K562 (cell line): ENCODE data around the gene DOLPP1. TPM values are rescaled to one million over a fixed set of nuclear protein-coding genes. Genes with fewer than 3 reads are reported as not detected.

Experiments
- ATAC-seq: fragments of 200-7000 bp; cut with Tn5 transposase; 3 replicates; pipeline ENCODE4 v1.9.1; 2020; ENCODE audit warnings: moderate library complexity
- BruUV-seq: library from RNA; stranded (reverse); fragments of 400-500 nt; replicated peaks from 2 replicates; lab custom pipeline; 2021; lab: Mats Ljungman, UMichigan
- CTCF ChIA-PET: fragments of 300-600 bp; formaldehyde crosslinking; extraction: SDS; loops from one replicate; lab custom pipeline; 2021; ENCODE audit warnings: low intra/inter-chr PET ratio; lab: Yijun Ruan, JAX
- POLR2A ChIA-PET: fragments of 300-600, 350-650 bp; sonication (Branson Sonifier 250); formaldehyde crosslinking; extraction: SDS; loops from one replicate; lab custom pipeline; 2021; ENCODE audit warnings: antibody characterized with exemption, inconsistent platforms; lab: Yijun Ruan, JAX
- DNase-seq, 4 experiments: peaks; one replicate each; pipeline versions ENCODE4 v3.0.0 to v3.0.0-alpha.2; 2011 to 2018; ENCODE audit warnings: low spot score in 3 of 4, mixed read lengths in 3 of 4; ENCODE audit errors: extremely low read depth in 1 of 4
- FAIRE-seq: peaks from 2 replicates; lab custom pipeline; 2011; peaks lifted over from hg19 to GRCh38; lab: Jason Lieb, UNC
- H2AFZ ChIP-seq: 2 replicates; pipeline ENCODE4 v1.6.0; 2011; ENCODE audit warnings: low read depth, low read length, control low read depth, inconsistent platforms
- H3K27ac ChIP-seq: fragments of 200-600 bp; 3 replicates; pipeline ENCODE4 v1.8.0; 2011; ENCODE audit warnings: low read depth, mild to moderate bottlenecking, control low read depth, inconsistent platforms, low read length, moderate library complexity, mixed read lengths; ENCODE audit errors: extremely low read depth
- H3K27me3 ChIP-seq, 2 experiments: fragments of 300-600 bp in 1 of 2; 2 replicates in 1 of 2; 3 replicates in 1 of 2; pipeline versions ENCODE4 v1.6.0 to v1.8.0; 2011; ENCODE audit warnings: inconsistent platforms in 2 of 2, low read length in 2 of 2, mild to moderate bottlenecking in 1 of 2, mixed read lengths in 1 of 2, moderate library complexity in 1 of 2; ENCODE audit not compliant: control insufficient read depth in 2 of 2, insufficient read depth in 2 of 2
- H3K36me3 ChIP-seq: fragments of 300-600 bp; 3 replicates; pipeline ENCODE4 v1.8.0; 2011; ENCODE audit warnings: mild to moderate bottlenecking, low read length, inconsistent platforms; ENCODE audit not compliant: control insufficient read depth, insufficient read depth
- H3K4me1 ChIP-seq, 2 experiments: fragments of 200-600 bp in 1 of 2; replicated peaks in 1 of 2; 2 replicates in 1 of 2; 3 replicates in 1 of 2; pipeline versions ENCODE4 v1.5.1 to v1.8.0; 2011; ENCODE audit warnings: inconsistent platforms in 2 of 2, low read length in 2 of 2, mild to moderate bottlenecking in 1 of 2, mixed read lengths in 1 of 2, moderate library complexity in 1 of 2; ENCODE audit not compliant: control insufficient read depth in 2 of 2, insufficient read depth in 2 of 2
- H3K4me2 ChIP-seq: 2 replicates; pipeline ENCODE4 v1.6.1; 2011; ENCODE audit warnings: low read length, control low read depth, inconsistent platforms, mixed read lengths; ENCODE audit not compliant: insufficient read depth
- H3K4me3 ChIP-seq: fragments of 200-600 bp; sonication (generic), shearing (Covaris generic); 2 replicates; pipeline ENCODE4 v1.5.1; 2016; ENCODE audit warnings: control low read depth, inconsistent platforms
- H3K79me2 ChIP-seq: fragments of 200-600 bp; 3 replicates; pipeline ENCODE4 v1.8.0; 2011; ENCODE audit warnings: low read length, inconsistent platforms; ENCODE audit not compliant: control insufficient read depth, insufficient read depth
- H3K9ac ChIP-seq, 2 experiments: 2 replicates each; pipeline versions ENCODE4 v1.6.0 to v1.6.1; 2011; ENCODE audit warnings: low read depth in 2 of 2, low read length in 2 of 2, control low read depth in 1 of 2, inconsistent platforms in 1 of 2, mild to moderate bottlenecking in 1 of 2, mixed read lengths in 1 of 2; ENCODE audit not compliant: insufficient read depth in 1 of 2
- H3K9me1 ChIP-seq: one replicate; pipeline ENCODE4 v1.6.0; 2011; ENCODE audit warnings: inconsistent platforms, mild to moderate bottlenecking, low read length, moderate library complexity; ENCODE audit not compliant: control insufficient read depth, insufficient read depth
- H3K9me3 ChIP-seq: replicated peaks from 2 replicates; pipeline ENCODE4 v1.5.1; 2011; ENCODE audit warnings: low read depth, low read length, inconsistent platforms; ENCODE audit not compliant: control insufficient read depth, insufficient read depth
- H4K20me1 ChIP-seq: replicated peaks from 2 replicates; pipeline ENCODE4 v1.6.1; 2011; ENCODE audit warnings: low read length, inconsistent platforms, mixed read lengths; ENCODE audit not compliant: control insufficient read depth, insufficient read depth
- EP400 ChIP-seq: fragments of 450-650 bp; IDR thresholded peaks from 2 replicates; pipeline ENCODE4 v1.6.1; 2017; ENCODE audit warnings: antibody characterized with exemption, mild to moderate bottlenecking, moderate library complexity
- HDAC8 ChIP-seq: fragments of 450-650 bp; IDR thresholded peaks from 2 replicates; pipeline ENCODE4 v1.6.1; 2016; ENCODE audit warnings: mild to moderate bottlenecking, missing genetic modification characterization, moderate library complexity, missing compliant biosample characterization
- HEY1 ChIP-seq: fragments of 250-450 bp; sonication (Bioruptor Pico); IDR thresholded peaks from 2 replicates; pipeline ENCODE4 v1.5.0; 2020; ENCODE audit warnings: mild to moderate bottlenecking, moderate library complexity, borderline replicate concordance
- SMARCC2 ChIP-seq: fragments of 450-650 bp; IDR thresholded peaks from 2 replicates; pipeline ENCODE4 v1.6.1; 2017; ENCODE audit warnings: antibody characterized with exemption, moderate library complexity, mild to moderate bottlenecking, low read depth
- TSHZ1 ChIP-seq: fragments of 250-450 bp; sonication (Bioruptor Pico); IDR thresholded peaks from 2 replicates; pipeline ENCODE4 v1.4.0; 2020; ENCODE audit warnings: mild to moderate bottlenecking, moderate library complexity
- ZFP1 ChIP-seq: fragments of 450-650 bp; formaldehyde crosslinking; IDR thresholded peaks from 2 replicates; pipeline ENCODE4 v1.4.0; 2020; ENCODE audit warnings: mild to moderate bottlenecking, mixed read lengths
- ZFPM2 ChIP-seq: fragments of 250-450 bp; sonication (Bioruptor Pico); IDR thresholded peaks from 2 replicates; pipeline ENCODE4 v1.5.1; 2022; ENCODE audit warnings: mild to moderate bottlenecking
- ZKSCAN1 ChIP-seq: fragments of 150-350 bp; IDR thresholded peaks from 2 replicates; pipeline ENCODE4 v1.6.1; 2016; ENCODE audit warnings: low read depth, low read length
- ZNF232 ChIP-seq: sonication (generic); formaldehyde crosslinking; IDR thresholded peaks from 2 replicates; pipeline ENCODE4 v1.8.0; 2022; ENCODE audit warnings: mild to moderate bottlenecking, missing genetic modification reagents
- WGBS: fragments of 100-300 bp; shearing (Covaris generic); methylation state at CpG from one replicate; pipeline ENCODE4 v1.1.6; 2016; ENCODE audit warnings: low coverage, mixed read lengths; ENCODE audit not compliant: insufficient coverage; ENCODE audit errors: missing lambda C conversion rate; 5-methylcytosine and 5-hydroxymethylcytosine counted together
- in situ Hi-C: fragments of 300-500 bp; cut with MboI; formaldehyde crosslinking; loops from 4 replicates; pipeline ENCODE4 v1.15.0; 2018; ENCODE audit warnings: inconsistent platforms, mixed read lengths
- intact Hi-C: fragments of 100-400 bp; cut with micrococcal nuclease; formaldehyde crosslinking; loops from 2 replicates; pipeline ENCODE4 v1.14.2; 2022
- polyA plus RNA-seq, 8 experiments: library from polyadenylated mRNA; depleted of rRNA in 4 of 8; stranded (reverse) in 5 of 8; unstranded in 3 of 8; fragments of >200 nt; fragmentation: Nextera tagmentation in 2 of 8; fragmentation: Illumina TruSeq in 1 of 8; extraction: Ambion mirVana in 2 of 8; extraction: Trizol in 1 of 8; gene quantifications; 2 replicates each; pipeline versions ENCODE4 v1.2.1 to v1.2.3, GENCODE V29; 2011 to 2014; ENCODE audit warnings: inconsistent platforms in 1 of 8, missing spikeins in 1 of 8
- total RNA-seq, 7 experiments: library from RNA; depleted of rRNA in 6 of 7; stranded (reverse); fragments of >200 nt in 6 of 7; fragmentation: Illumina TruSeq in 2 of 7; extraction: Trizol in 2 of 7; gene quantifications; 2 replicates each; pipeline versions ENCODE4 v1.2.1 to v1.2.3, GENCODE V29; 2011 to 2021; ENCODE audit warnings: low replicate concordance in 1 of 7
- TF ChIP-seq, protein P1 (sequence below): fragments of 450-650 bp; formaldehyde crosslinking; IDR thresholded peaks from 2 replicates; pipeline ENCODE4 v1.4.0; 2022; ENCODE audit warnings: missing genetic modification characterization

Gene DOLPP1
- total and polyA plus RNA-seq, 9 of the 15 experiments (the other 6 are each of a cell fraction or from before 2014, with no cell fraction given): 3.0 to 39.8 (median 30.5) TPM

DNA sequence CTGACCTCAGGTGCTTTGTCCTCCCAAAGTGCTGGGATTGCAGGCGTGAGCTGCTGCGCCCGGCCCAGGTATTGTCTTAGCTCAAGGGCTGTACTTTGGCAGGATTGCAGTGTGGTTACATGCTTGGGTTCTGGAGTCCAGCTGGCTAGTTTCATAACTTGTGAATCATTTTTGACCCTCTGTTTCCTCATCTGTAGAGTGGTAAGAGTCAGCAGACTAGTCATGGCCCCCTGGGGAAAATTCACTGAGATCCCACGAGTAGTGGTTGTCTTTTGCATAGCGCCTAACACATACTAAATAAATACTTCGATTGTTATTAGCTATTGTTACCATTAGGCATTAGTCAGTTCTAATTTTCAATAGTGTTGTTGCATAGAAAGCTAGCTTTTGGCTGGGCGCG is 44.6 kb downstream of the DOLPP1 start:
- Histone ChIP-seq H3K27me3 (no peaks in the 10 kb centered on the region), H4K20me1 (no peaks in the 10 kb centered on the region), H3K4me2 (no peak overlapping the region), H3K79me2 (no peaks in the 10 kb centered on the region; the same call in 2 of the 3 replicates), H3K4me3 (no peak overlapping the region), H3K4me1 (no peaks in the 10 kb centered on the region; a peak in 2 of 5 replicates), H2AFZ (no peak overlapping the region), H3K9ac (no peak overlapping the region), H3K27ac (no peak overlapping the region), H3K9me3 (no peaks in the 10 kb centered on the region), H3K9me1 (no peaks in the 10 kb centered on the region), H3K36me3 (peaks cover 73% of the 10 kb centered on the region)
- DNase-seq (no peak), FAIRE-seq (no peak), ATAC-seq (no peak)
- 95% methylated on average over 8 of the region's 8 CpGs for WGBS
- CTCF ChIA-PET: no interaction called here
- intact Hi-C loops: no loop called here
- POLR2A ChIA-PET: interaction anchor here (0.6 to 5.2 kb wide), 4 partner anchors 7 to 34 kb away, joined by 3 to 35 read pairs (median 4); no protein-coding TSS in a partner anchor
- BruUV-seq: no TSS peak
- in situ Hi-C loops: no loop called here
- TF ChIP-seq TSHZ1 (CRISPR knock-in tag) (no peak), HEY1 (no peak), SMARCC2 (no peak), HDAC8 (tag) (no peak), ZKSCAN1 (no peak), EP400 (no peak), ZFP1 (CRISPR knock-in tag) (no peak), ZFPM2 (CRISPR knock-in tag) (no peak), ZNF232 (CRISPR knock-in tag) (no peak)
- TF ChIP-seq, protein P1, sequence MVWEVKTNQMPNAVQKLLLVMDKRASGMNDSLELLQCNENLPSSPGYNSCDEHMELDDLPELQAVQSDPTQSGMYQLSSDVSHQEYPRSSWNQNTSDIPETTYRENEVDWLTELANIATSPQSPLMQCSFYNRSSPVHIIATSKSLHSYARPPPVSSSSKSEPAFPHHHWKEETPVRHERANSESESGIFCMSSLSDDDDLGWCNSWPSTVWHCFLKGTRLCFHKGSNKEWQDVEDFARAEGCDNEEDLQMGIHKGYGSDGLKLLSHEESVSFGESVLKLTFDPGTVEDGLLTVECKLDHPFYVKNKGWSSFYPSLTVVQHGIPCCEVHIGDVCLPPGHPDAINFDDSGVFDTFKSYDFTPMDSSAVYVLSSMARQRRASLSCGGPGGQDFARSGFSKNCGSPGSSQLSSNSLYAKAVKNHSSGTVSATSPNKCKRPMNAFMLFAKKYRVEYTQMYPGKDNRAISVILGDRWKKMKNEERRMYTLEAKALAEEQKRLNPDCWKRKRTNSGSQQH (CRISPR knock-in tag): no peak
